Right atrium auricular region (tissue), 2 donors: ENCODE results near the gene ICA1L. TPM values are rescaled to one million over a fixed set of nuclear protein-coding genes. Genes with fewer than 3 reads are reported as not detected.
"Not testable (repeated sequence)": the region's sequence is repeated elsewhere in the genome, so short reads cannot be mapped to it uniquely, and the experiment has no call there.

Source experiments
- DNase-seq: peaks from one replicate; pipeline ENCODE4 v3.0.0-alpha.2; 2019; ENCODE audit warnings: low spot score
- H3K27ac ChIP-seq, 2 donors: fragments of 200-600 bp; sonication (generic); 1 replicate in 1 of 2; 2 replicates in 1 of 2; pipeline ENCODE4 v1.5.1; 2016 to 2019
- H3K27me3 ChIP-seq, 2 donors: fragments of 200-600 bp; sonication (generic); one replicate each; pipeline versions ENCODE4 v1.5.1 to v1.6.0; 2017 to 2019
- H3K36me3 ChIP-seq: fragments of 200-600 bp; sonication (generic); one replicate; pipeline ENCODE4 v1.5.1; 2016
- H3K4me1 ChIP-seq, 2 donors: fragments of 200-600 bp; sonication (generic); one replicate each; pipeline versions ENCODE4 v1.5.1 to v1.6.0; 2017 to 2019
- H3K4me3 ChIP-seq, 2 donors: fragments of 200-600 bp; sonication (generic); 1 replicate in 1 of 2; 2 replicates in 1 of 2; pipeline ENCODE4 v1.5.1; 2017 to 2019; ENCODE audit warnings: mild to moderate bottlenecking in 1 of 2, moderate library complexity in 1 of 2
- H3K9me3 ChIP-seq, 2 donors: fragments of 200-600 bp; sonication (generic); one replicate each; pipeline ENCODE4 v1.5.1; 2019
- total RNA-seq, 2 donors: library from RNA; depleted of rRNA; stranded (reverse); fragments of >200 nt; gene quantifications; one replicate each; pipeline ENCODE4 v1.1.0, GENCODE V29; 2016
- TF ChIP-seq, protein P1 (sequence below), 2 donors: fragments of 200-600 bp; sonication (generic); IDR thresholded peaks; one replicate each; pipeline ENCODE4 v1.5.1; 2019; ENCODE audit warnings: antibody characterized with exemption in 2 of 2

ICA1L gene
- total RNA-seq, 2 donors from 2014 or later = 8.6 to 8.9 TPM

- H3K4me1 ChIP-seq = peaks cover 0 to 21% of the 10 kb centered on the region in 2 donors
- H3K36me3 ChIP-seq = no peaks in the 10 kb centered on the region
- TF ChIP-seq, protein P1, sequence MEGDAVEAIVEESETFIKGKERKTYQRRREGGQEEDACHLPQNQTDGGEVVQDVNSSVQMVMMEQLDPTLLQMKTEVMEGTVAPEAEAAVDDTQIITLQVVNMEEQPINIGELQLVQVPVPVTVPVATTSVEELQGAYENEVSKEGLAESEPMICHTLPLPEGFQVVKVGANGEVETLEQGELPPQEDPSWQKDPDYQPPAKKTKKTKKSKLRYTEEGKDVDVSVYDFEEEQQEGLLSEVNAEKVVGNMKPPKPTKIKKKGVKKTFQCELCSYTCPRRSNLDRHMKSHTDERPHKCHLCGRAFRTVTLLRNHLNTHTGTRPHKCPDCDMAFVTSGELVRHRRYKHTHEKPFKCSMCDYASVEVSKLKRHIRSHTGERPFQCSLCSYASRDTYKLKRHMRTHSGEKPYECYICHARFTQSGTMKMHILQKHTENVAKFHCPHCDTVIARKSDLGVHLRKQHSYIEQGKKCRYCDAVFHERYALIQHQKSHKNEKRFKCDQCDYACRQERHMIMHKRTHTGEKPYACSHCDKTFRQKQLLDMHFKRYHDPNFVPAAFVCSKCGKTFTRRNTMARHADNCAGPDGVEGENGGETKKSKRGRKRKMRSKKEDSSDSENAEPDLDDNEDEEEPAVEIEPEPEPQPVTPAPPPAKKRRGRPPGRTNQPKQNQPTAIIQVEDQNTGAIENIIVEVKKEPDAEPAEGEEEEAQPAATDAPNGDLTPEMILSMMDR (IDR thresholded peaks at IDR 0.05) = no peak
- H3K27ac ChIP-seq = no peak overlapping the region
- H3K4me3 ChIP-seq = no peak overlapping the region
- no peaks in the 10 kb centered on the region for H3K27me3 ChIP-seq
- peaks cover 0 to 9% of the 10 kb centered on the region in 2 donors for H3K9me3 ChIP-seq
- no peak for DNase-seq
Observed at GRCh38 chr2:202808754-202809153, 62.8 kb downstream of the ICA1L start.

DNA sequence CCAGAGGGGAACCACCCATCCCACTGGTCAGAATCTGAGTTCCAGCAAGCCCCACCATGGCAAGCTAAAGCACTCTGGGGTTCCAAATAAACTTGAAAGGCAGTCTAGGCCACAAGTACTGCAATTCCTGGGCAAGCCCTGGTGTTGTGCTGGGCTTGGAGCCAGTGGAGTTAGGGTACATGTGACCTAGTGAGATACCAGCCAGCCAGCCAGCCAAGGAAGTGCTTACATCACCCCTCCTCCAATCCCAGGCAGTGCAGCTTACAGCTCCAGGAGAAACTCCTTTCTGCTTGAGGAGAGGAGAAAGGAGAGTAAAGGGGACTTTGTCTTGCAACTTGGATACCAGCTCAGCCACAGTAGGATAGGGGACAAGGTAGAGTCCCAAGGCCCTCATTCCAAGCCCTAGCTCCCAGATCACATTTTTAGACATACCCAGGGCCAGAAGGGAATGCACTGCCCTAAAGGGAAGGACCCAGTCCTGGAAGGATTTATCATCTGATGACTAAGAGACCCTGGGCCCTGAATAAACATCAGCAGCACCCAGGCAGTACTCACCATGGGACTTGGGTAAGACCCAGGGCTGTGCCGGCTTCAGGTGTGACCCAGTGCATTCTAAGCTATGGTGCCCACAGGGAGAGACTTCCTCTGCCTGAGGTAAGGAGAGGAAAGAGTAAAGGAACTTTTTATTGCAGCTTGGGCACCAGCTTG lies 64.0 kb downstream of the ICA1L start:
- not testable (repeated sequence) for H3K27me3 ChIP-seq, H3K36me3 ChIP-seq, H3K9me3 ChIP-seq, H3K4me3 ChIP-seq
- peak; percentile 93 for DNase-seq
- H3K27ac ChIP-seq = peak overlapping the region; percentile 49 to 62
- H3K4me1 ChIP-seq = peaks cover 0 to 21% of the 10 kb centered on the region in 2 donors

DNA sequence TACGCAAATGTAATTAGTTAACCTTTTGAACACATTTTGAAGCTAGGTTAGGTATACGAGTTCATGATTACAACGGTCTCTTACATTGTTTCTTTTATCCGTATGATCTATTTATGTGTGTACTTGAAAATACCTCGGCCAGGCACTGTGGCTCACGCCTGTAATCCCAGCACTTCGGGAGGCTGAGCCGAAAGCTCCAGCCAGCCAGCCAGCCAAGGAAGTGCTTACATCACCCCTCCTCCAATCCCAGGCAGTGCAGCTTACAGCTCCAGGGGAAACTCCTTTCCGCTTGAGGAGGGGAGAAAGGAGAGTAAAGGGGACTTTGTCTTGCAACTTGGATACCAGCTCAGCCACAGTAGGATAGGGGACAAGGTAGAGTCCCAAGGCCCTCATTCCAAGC lies 65.7 kb downstream of the ICA1L start:
- H3K4me1 ChIP-seq = peaks cover 0 to 21% of the 10 kb centered on the region in 2 donors
- not testable (repeated sequence) for H3K36me3 ChIP-seq, H3K9me3 ChIP-seq, H3K27me3 ChIP-seq, H3K4me3 ChIP-seq
- H3K27ac ChIP-seq = peak overlapping the region; percentile 21 to 49
- DNase-seq = peak; percentile 68

DNA sequence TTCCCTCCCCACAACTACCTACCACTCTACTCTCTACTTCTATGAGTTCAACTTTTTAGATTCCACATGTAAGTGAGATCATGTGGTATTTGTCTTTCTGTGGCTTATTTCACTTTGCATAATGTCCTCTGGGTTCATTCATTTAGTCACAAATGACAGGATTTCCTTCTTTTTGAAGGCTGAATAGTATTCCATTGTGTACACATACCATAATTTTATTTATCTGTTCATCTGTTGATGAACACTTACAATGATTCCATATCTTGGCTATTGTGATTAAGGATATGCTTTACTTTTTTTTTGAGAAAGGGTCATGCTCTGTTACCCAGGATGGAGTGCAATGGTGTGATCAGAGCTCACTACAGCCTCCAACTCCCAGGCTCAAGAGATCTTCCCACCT lies 73.6 kb downstream of the ICA1L start:
- H3K4me1 ChIP-seq = no peaks in the 10 kb centered on the region
- no peak overlapping the region for H3K4me3 ChIP-seq
- no peaks in the 10 kb centered on the region for H3K36me3 ChIP-seq
- no peak overlapping the region for H3K27ac ChIP-seq
- no peaks in the 10 kb centered on the region for H3K9me3 ChIP-seq
- no peaks in the 10 kb centered on the region for H3K27me3 ChIP-seq
- TF ChIP-seq, protein P1 (IDR thresholded peaks at IDR 0.05) = no peak
- DNase-seq = no peak

GRCh38 chr2:202790676-202791075 lies 80.9 kb downstream of the ICA1L start:
- Histone ChIP-seq H3K27me3 (no peaks in the 10 kb centered on the region), H3K4me1 (no peaks in the 10 kb centered on the region), H3K9me3 (no peaks in the 10 kb centered on the region), H3K36me3 (peaks cover 13% of the 10 kb centered on the region), H3K27ac (no peak overlapping the region), H3K4me3 (no peak overlapping the region)
- TF ChIP-seq, protein P1 (IDR thresholded peaks at IDR 0.05) = no peak
- no peak for DNase-seq

- DNase-seq = no peak
- Histone ChIP-seq H3K9me3 (no peaks in the 10 kb centered on the region), H3K4me1 (no peaks in the 10 kb centered on the region), H3K36me3 (peaks cover 13% of the 10 kb centered on the region), H3K4me3 (no peak overlapping the region), H3K27me3 (no peaks in the 10 kb centered on the region), H3K27ac (no peak overlapping the region)
- TF ChIP-seq, protein P1 (IDR thresholded peaks at IDR 0.05) = no peak
Observed at GRCh38 chr2:202786842-202787241, 84.7 kb downstream of the ICA1L start.
